Stimulated activated naive CD8-positive, alpha-beta T cell treated with anti-CD3 and anti-CD28 coated beads, Interleukin-15, Interleukin-2, amounts not matched to agents 100 ng/mL and 50 ng/mL, for 24 hours (primary cell): ENCODE results near the gene ECI1.
"Not testable (repeated sequence)": the region's sequence is repeated elsewhere in the genome, so short reads cannot be mapped to it uniquely, and the experiment has no call there.

Source experiments
- H3K27ac Mint-ChIP-seq: one replicate; pipeline ENCODE4 v1.8.0; 2021; ENCODE audit warnings: mild to moderate bottlenecking, mixed read lengths
- H3K27me3 Mint-ChIP-seq: one replicate; pipeline ENCODE4 v1.8.0; 2021; ENCODE audit warnings: mixed read lengths
- H3K36me3 Mint-ChIP-seq: one replicate; pipeline ENCODE4 v1.8.0; 2021; ENCODE audit warnings: low read depth, mixed read lengths
- H3K4me1 Mint-ChIP-seq: one replicate; pipeline ENCODE4 v1.8.0; 2021; ENCODE audit warnings: low read depth, mixed read lengths
- H3K4me3 Mint-ChIP-seq: one replicate; pipeline ENCODE4 v1.8.0; 2021; ENCODE audit warnings: mild to moderate bottlenecking, mixed read lengths
- H3K9me3 Mint-ChIP-seq: one replicate; pipeline ENCODE4 v1.8.0; 2021; ENCODE audit warnings: mixed read lengths

The ECI1 gene

DNA sequence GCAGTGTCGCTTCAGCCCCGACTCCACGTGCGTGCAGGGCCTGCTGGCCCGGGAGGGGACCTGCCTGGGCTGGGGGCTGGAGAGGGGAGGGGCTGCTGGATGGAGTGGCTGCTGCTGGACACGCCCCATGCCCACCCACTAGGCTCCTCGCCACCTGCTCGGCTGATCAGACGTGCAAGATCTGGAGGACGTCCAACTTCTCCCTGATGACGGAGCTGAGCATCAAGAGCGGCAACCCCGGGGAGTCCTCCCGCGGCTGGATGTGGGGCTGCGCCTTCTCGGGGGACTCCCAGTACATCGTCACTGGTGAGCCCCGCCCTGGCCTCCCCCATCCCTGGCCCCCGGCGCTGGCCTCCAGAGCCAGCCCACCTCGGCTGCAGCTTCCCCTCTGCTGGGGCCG, 43.1 kb downstream of the ECI1 start:
- Mint-ChIP-seq H3K4me3 (no peak overlapping the region), H3K4me1 (peaks cover 44% of the 10 kb centered on the region), H3K27me3 (no peaks in the 10 kb centered on the region), H3K9me3 (no peaks in the 10 kb centered on the region), H3K27ac (no peak overlapping the region), H3K36me3 (peaks cover 38% of the 10 kb centered on the region)

DNA sequence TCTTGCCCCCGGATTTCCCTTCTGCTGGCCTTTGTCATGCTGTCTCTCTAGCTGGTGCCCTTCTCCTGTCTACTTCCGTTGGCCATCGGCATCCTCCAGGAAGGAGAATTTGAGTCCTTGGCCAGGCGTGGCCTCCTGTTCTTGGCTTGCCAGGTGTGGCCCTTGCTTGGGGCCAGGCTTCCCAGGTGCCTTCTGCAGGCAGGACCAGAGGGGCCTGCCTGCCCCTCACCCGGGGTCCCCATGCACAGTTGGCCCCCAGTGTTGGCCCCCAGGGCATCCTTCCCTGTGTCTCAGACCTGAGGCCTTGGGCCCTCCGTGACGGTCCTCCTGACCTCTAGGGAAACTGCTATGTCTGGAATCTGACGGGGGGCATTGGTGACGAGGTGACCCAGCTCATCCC, 43.5 kb downstream of the ECI1 start:
- H3K27ac Mint-ChIP-seq, result peak overlapping the region; percentile 22
- peak overlapping the region; percentile 91 for H3K4me3 Mint-ChIP-seq
- H3K4me1 Mint-ChIP-seq, result peaks cover 40% of the 10 kb centered on the region
- H3K9me3 Mint-ChIP-seq, result no peaks in the 10 kb centered on the region
- no peaks in the 10 kb centered on the region for H3K27me3 Mint-ChIP-seq
- peaks cover 35% of the 10 kb centered on the region for H3K36me3 Mint-ChIP-seq

DNA sequence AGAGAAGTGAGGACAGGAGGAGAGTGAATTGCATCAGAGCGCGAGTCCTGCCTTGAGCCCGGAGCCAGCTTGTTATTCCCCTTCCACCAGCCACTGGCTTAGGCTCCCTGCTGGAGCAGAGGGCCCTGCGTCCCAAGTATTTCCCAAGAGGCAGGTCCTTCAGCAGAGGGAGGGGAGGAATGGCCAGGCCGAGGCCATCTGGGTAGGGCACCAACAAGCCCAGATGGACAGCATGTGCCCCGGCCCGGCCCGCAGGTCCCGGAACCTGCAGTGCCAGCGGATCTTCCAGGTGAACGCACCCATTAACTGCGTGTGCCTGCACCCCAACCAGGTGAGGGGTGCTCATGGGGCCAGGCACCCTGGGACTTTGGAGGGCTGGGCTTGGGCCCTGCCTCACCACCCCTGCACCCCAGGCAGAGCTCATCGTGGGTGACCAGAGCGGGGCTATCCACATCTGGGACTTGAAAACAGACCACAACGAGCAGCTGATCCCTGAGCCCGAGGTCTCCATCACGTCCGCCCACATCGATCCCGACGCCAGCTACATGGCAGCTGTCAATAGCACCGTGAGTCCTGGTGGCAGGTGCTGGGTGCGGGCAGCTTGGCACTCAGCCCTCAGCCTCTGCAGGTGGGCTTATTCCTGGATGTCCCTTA, 44.5 kb downstream of the ECI1 start:
- no peaks in the 10 kb centered on the region for H3K9me3 Mint-ChIP-seq
- peak overlapping the region; percentile 92 for H3K27ac Mint-ChIP-seq
- H3K4me3 Mint-ChIP-seq, result peak overlapping the region; percentile 91
- H3K4me1 Mint-ChIP-seq, result peaks cover 33% of the 10 kb centered on the region
- H3K36me3 Mint-ChIP-seq, result peaks cover 26% of the 10 kb centered on the region
- no peaks in the 10 kb centered on the region for H3K27me3 Mint-ChIP-seq

DNA sequence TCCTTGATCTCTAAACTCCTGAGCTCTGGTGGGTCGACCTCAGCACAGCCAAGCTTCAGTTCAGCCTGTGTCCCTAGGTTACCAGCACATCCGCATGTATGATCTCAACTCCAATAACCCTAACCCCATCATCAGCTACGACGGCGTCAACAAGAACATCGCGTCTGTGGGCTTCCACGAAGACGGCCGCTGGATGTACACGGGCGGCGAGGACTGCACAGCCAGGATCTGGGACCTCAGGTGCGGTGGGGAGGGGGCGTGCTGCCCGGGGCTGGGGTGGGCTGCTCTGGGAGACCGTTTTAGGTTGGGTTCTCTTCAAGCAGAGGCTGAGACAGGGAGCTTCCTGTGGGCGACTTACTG, 45.0 kb downstream of the ECI1 start:
- Mint-ChIP-seq H3K4me1 (peaks cover 31% of the 10 kb centered on the region), H3K27me3 (no peaks in the 10 kb centered on the region), H3K9me3 (no peaks in the 10 kb centered on the region), H3K4me3 (peak overlapping the region; percentile 91), H3K27ac (peak overlapping the region; percentile 92), H3K36me3 (peaks cover 22% of the 10 kb centered on the region)

DNA sequence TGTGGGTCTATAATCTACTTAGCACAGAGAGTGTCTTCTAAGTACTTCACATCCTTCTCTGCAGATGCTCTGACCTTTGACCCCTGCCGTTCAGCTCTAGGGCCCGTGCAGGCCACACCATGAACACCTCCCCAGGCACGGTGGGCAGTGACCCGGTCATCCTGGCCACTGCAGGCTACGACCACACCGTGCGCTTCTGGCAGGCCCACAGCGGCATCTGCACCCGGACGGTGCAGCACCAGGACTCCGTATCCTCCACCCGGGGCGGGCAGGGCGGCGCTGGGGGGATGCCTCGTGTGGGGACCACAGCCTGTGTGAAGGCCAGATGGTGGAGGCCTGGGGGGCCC, 45.4 kb downstream of the ECI1 start:
- Mint-ChIP-seq H3K36me3 (peaks cover 22% of the 10 kb centered on the region), H3K27me3 (no peaks in the 10 kb centered on the region), H3K9me3 (no peaks in the 10 kb centered on the region), H3K27ac (peak overlapping the region; percentile 92), H3K4me3 (peak overlapping the region; percentile 91), H3K4me1 (peaks cover 31% of the 10 kb centered on the region)

DNA sequence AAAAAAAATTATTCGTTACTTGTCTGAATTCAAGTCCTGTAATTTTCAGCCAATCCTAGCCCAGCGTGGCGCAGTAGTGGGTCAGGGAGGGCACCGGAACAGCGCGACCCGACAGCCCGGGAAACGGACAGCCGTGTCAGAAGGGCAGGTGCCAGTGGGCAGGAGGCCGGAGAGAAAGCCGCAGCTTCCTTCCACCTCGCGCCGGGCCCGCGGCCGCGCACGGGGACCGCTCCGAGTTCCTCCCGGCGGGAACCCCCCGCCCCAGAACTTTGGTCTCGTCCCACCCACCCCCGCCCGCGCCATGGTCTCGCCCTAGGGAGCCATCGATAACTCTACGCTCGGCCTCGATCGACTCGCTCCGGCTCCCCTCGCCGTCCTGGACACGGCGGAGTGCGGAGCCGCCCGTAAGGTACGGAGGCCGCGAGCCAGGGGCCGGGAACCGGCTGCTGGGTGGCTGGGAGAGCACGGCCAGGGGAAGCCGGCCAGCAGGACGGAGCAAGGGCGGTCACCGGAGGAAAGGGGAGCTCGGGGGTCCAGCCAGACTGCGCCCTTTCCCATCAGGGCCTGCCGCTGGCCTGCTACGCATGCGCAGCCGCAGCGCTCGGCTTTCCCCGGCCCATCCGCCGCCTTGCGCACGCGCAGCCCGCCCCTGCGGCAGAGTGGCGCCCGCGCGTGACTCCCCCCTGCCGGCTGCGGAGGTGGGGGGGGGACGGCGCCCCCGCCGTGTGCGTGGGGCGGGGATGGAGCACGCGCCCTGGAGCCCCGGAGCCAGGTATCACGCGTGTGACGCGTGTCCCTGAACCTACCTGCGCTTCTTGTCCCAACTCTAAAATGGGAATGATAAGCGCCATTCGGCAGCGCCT, 46.1 kb downstream of the ECI1 start, which contains the start of gene MLST8:
Gene MLST8, plus strand, starts transcription at position 351 of the 863 bp plus-strand sequence. CDS start 632 bp downstream, outside the sequence.
- Mint-ChIP-seq H3K36me3 (peaks cover 20% of the 10 kb centered on the region), H3K4me3 (peak within 1 kb of the TSS; percentile 91), H3K27me3 (no peaks in the 10 kb centered on the region), H3K9me3 (no peaks in the 10 kb centered on the region), H3K4me1 (peaks cover 31% of the 10 kb centered on the region), H3K27ac (peak within 1 kb of the TSS; percentile 92)

- Mint-ChIP-seq H3K36me3 (peaks cover 18% of the 10 kb centered on the region), H3K27ac (peak overlapping the region; percentile 86), H3K4me1 (peaks cover 31% of the 10 kb centered on the region), H3K4me3 (peak overlapping the region; percentile 79), H3K27me3 (no peaks in the 10 kb centered on the region), H3K9me3 (no peaks in the 10 kb centered on the region)
These were observed 46.8 kb downstream of the ECI1 start for GRCh38 chr16:2204416-2205103.

- H3K9me3 Mint-ChIP-seq, H3K27me3 Mint-ChIP-seq, H3K27ac Mint-ChIP-seq: not testable (repeated sequence)
- peaks cover 31% of the 10 kb centered on the region for H3K4me1 Mint-ChIP-seq
- peak overlapping the region; percentile 31 for H3K4me3 Mint-ChIP-seq
- H3K36me3 Mint-ChIP-seq, result peaks cover 17% of the 10 kb centered on the region
These were observed 48.2 kb downstream of the ECI1 start for GRCh38 chr16:2203119-2203688.

GRCh38 chr16:2200313-2200712, 51.1 kb downstream of the ECI1 start:
- Mint-ChIP-seq H3K27ac (no peak overlapping the region), H3K4me3 (no peak overlapping the region), H3K4me1 (peaks cover 11% of the 10 kb centered on the region), H3K36me3 (no peaks in the 10 kb centered on the region), H3K27me3 (peaks cover 21% of the 10 kb centered on the region), H3K9me3 (no peaks in the 10 kb centered on the region)

DNA sequence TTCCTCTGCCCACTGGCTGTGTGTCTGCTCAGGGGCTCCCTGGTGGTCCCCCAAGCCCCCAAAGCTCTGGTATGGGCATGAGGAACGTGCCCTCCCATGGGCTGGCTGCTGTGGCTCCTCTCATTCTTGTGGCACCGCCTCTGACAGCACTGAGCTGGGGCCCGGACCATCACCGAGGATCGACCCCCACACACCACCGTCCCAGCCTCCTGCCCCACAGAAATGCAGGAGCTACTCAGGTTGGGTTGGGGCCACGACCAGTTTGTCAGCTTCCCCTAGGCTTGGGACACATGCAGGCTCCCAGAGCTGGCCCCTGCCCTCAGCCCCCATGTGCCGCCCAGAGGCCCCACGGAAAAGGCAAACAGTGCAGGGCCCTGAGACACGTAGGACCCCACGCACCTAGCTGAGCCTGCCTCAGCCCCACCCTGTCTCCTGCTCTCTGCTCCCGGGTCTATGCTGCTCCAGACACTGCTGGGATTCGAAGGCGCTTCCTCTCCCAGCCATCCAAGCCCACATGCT, 51.7 kb downstream of the ECI1 start:
- Mint-ChIP-seq H3K36me3 (no peaks in the 10 kb centered on the region), H3K4me3 (no peak overlapping the region), H3K27ac (no peak overlapping the region), H3K27me3 (peaks cover 25% of the 10 kb centered on the region), H3K4me1 (peaks cover 13% of the 10 kb centered on the region), H3K9me3 (no peaks in the 10 kb centered on the region)

DNA sequence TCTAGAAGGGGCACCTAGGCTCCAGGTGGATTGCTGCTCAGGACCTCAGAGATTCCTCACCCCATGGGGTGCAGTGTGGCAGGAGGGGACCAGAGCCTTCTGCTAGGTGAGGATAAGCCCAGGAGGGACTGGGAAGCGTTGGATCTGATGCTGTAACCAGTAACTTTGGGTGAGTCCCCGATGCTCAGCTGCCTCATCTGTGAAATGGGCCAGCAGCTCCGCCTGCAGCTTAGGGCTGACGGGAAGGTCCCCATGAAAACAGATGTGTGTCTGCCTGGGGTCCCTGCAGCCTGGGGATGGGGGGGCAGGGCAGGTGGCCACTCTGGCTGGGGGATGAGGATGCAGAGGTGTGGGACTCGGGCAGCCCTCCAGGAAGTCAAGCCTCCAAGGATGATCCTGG, 52.3 kb downstream of the ECI1 start:
- H3K9me3 Mint-ChIP-seq, result no peaks in the 10 kb centered on the region
- no peak overlapping the region for H3K4me3 Mint-ChIP-seq
- H3K27ac Mint-ChIP-seq, result no peak overlapping the region
- peaks cover 26% of the 10 kb centered on the region for H3K27me3 Mint-ChIP-seq
- no peaks in the 10 kb centered on the region for H3K36me3 Mint-ChIP-seq
- peaks cover 8% of the 10 kb centered on the region for H3K4me1 Mint-ChIP-seq

- no peak overlapping the region for H3K27ac Mint-ChIP-seq
These were observed 53.1 kb downstream of the ECI1 start for GRCh38 chr16:2198283-2198682.

GRCh38 chr16:2197765-2198164, 53.6 kb downstream of the ECI1 start:
- Mint-ChIP-seq H3K27ac (no peak overlapping the region), H3K4me1 (peaks cover 3% of the 10 kb centered on the region), H3K4me3 (no peak overlapping the region), H3K27me3 (peaks cover 26% of the 10 kb centered on the region), H3K36me3 (no peaks in the 10 kb centered on the region), H3K9me3 (no peaks in the 10 kb centered on the region)

More at GRCh38 chr16:2198283-2198682, 53.1 kb downstream of the ECI1 start:
- H3K36me3 Mint-ChIP-seq, result no peaks in the 10 kb centered on the region
- H3K27me3 Mint-ChIP-seq, result peaks cover 26% of the 10 kb centered on the region
- H3K4me1 Mint-ChIP-seq, result peaks cover 3% of the 10 kb centered on the region
- no peak overlapping the region for H3K4me3 Mint-ChIP-seq
- H3K9me3 Mint-ChIP-seq, result no peaks in the 10 kb centered on the region

- H3K4me3 Mint-ChIP-seq, result peak overlapping the region; percentile 30
- H3K9me3 Mint-ChIP-seq, result no peaks in the 10 kb centered on the region
- peaks cover 26% of the 10 kb centered on the region for H3K27me3 Mint-ChIP-seq
- H3K4me1 Mint-ChIP-seq, result peaks cover 3% of the 10 kb centered on the region
- no peak overlapping the region for H3K27ac Mint-ChIP-seq
- H3K36me3 Mint-ChIP-seq, result no peaks in the 10 kb centered on the region
These were observed 54.3 kb downstream of the ECI1 start for GRCh38 chr16:2196981-2197511.
